Bone marrow (tissue), 2 donors: ENCODE measurements around the gene TXNL4B.

ENCODE experiments used
- DNase-seq, 2 donors: peaks; one replicate each; lab custom pipeline; 2025; lab: John Stamatoyannopoulos, UW

TXNL4B gene

GRCh38 chr16:72093448-72094265, at the start of gene TXNL4B, which contains the start of gene DHX38:
TXNL4B (minus strand) TSS chr16:72093620; CDS start chr16:72090749, 2,871 bp downstream.
DHX38 (plus strand) TSS chr16:72093847; CDS start chr16:72096158, 2,311 bp downstream.
- peak; percentile 89 to 98 for DNase-seq

DNA sequence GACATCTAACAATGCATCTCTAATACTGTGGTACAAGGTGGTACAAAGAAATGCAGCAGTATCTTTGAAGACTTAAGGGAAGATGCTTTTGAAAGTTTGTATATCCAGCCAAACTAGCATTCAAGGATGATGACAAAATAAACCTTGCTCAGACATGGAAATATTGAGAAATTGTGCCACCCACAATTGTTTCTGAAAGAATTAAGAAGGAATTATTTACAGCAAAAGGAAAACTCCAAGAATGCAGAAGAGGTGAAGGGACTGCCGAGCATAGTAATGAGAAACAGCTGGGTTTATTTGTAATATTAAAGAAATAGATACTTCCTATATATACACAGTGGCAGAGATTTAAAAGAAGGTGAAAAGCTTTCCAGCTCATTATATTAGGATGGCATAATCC, 49.1 kb upstream of the TXNL4B start:
- DNase-seq = no peak

DNA sequence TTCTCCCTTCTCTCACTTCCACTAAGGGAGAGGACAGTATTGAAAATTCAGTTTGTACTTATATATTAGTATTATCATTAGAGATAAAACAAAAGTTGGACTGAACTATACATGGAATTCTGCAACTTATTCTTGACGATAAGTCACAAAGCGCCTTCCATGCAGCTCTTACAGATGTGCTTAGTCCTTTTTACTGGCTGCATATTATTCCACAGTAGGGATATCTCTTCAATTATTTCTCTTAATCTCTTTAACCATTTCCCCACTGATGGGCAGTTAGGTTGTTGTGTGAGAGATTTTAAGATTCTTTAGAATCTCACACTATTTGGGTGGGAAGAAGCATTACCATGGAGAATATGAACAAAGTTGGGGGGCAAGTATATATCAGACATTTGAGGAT, 46.5 kb upstream of the TXNL4B start:
- no peak for DNase-seq

GRCh38 chr16:72138064-72138572, 44.7 kb upstream of the TXNL4B start:
- no peak for DNase-seq

DNA sequence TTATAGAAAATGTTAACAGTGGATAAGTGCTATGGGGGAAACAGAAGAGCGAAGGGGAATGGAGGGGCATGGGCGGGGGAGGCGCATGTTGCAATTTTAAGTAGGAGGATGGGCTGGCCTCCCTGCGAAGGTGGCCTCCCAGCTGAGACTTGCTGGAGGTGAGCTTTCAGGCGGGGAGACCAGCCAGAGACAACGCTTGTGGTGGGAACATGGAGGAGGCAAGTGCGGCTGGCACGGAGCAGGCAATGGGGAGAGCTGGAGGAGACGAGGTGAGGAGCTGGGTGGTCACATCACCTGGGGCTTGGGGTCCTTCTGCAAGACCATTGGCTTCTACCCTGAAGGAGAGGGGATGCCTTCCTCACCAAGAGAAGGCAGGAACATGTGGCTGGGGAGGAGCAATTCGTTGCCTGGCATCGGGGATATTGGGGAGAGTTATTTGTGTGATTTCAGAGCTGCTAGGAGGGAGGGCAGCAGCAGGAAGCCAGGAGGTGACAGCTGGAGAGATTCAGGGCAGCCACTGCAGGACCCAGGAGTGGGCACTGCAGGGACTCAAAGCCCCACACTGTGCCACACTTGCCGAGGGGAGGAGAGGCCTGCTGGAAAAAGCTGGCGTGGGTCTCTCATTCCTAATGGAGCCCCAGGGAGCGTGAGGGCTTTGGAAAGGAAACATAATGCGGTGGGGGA, 44.1 kb upstream of the TXNL4B start:
- no peak for DNase-seq

GRCh38 chr16:72134507-72134906, 41.1 kb upstream of the TXNL4B start:
- no peak for DNase-seq

GRCh38 chr16:72132726-72133125, 39.3 kb upstream of the TXNL4B start:
- DNase-seq = no peak

DNA sequence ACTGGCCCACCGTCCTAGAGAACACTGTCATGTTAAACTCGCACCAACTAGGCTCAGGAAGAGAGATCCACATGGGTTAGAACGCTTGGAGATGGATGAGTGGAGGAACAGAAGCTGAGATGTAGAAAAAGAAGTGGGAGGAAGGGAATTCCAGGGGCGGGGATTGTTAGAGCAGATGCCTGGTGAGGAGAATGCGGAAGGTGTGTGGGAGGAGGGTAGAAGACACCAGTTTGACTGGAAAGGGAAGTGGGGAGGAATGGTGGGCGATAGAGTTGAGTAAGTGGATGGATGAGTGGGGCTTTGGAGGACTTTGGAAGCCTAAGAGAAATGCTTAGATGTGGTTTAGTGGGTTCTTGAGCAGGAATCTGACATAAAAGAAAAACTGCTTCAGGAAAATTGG, 37.6 kb upstream of the TXNL4B start:
- DNase-seq = no peak

DNA sequence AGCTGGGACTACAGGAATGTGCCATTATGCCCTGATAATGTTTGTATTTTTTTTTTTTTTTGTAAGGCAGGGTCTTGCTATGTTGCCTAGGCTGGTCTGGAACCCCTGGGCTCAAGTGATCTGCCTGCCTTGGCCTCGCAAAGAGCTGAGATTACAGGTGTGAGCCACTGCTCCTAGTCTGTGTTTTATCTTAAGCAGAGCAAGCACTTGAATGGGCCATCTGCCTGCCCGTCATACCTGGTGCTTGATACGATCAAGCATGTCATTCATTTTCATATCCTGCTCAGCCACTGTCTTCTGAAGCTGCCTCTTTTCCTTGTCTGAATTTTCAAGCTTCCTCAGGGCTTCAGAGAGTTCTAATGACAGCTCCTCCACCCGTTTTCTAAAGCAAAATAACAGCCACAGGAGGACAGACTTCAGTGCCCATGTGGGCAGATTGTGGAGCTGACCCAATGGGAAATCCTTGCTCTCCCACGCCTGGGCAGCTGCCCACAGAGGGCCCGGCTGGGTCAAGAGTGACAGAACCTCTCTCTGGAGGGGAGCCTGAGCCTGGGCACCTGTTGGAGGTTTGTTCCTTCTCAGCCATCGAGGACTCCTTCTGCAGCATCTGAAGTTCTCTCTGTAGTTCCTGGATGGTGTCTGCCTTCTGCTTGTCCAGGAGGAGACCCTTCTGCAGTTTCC, 36.7 kb upstream of the TXNL4B start:
- no peak for DNase-seq

- no peak for DNase-seq
These were observed 35.3 kb upstream of the TXNL4B start for GRCh38 chr16:72128701-72129100.

DNA sequence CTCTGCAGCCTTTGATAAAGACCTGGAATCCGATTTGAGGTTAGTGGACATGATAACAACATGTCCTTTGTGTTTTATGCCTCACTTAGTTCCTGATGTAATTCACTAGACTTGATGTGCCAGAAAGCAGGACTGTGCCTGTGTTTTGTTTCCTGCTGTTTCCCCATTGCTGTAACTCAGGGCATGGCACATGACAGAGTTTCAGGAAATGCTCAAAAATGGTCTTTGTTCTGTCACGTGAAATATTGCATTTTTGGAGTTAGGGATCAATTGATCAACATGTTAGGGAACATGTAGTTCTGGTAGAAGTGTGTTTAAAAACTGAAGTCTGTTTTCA, 33.0 kb upstream of the TXNL4B start:
- DNase-seq = no peak

DNA sequence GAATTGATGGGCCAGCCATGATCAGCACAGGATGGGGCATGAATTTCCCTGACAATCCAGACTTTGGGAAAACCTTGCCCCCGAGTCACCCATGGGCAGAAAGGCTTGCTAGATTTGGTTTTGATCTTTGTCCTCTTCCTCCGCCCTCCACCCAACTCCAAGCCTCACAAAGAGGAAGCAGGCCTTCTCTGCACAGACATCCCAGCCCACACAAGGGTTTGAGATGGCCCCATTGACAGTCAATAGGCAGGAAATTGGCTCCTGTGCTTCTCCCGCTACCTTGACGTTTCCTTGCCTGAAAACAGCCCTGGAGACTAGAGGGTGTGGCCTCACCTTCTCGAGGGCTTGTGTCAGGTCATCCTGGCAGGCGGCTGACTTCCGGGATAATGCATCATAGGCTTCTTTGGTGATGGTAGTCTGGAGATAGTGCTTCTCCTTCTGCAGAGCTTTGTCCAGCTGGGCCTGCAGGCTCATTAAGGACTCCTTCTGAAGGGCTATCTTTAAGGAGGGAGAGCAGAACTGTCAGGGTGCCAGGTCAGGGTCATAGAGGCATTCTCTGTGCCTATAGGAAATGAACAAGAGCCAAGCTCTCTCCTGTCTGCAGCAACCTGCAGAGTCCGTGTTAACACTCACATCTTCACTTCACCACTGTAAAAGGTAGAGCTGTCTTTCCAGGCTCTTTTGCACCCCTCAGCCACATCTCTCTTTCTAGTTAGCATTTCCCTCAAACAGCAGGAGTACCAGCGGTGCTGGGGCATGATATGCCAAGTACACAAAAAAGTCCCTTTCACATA, 32.4 kb upstream of the TXNL4B start:
- no peak for DNase-seq

DNA sequence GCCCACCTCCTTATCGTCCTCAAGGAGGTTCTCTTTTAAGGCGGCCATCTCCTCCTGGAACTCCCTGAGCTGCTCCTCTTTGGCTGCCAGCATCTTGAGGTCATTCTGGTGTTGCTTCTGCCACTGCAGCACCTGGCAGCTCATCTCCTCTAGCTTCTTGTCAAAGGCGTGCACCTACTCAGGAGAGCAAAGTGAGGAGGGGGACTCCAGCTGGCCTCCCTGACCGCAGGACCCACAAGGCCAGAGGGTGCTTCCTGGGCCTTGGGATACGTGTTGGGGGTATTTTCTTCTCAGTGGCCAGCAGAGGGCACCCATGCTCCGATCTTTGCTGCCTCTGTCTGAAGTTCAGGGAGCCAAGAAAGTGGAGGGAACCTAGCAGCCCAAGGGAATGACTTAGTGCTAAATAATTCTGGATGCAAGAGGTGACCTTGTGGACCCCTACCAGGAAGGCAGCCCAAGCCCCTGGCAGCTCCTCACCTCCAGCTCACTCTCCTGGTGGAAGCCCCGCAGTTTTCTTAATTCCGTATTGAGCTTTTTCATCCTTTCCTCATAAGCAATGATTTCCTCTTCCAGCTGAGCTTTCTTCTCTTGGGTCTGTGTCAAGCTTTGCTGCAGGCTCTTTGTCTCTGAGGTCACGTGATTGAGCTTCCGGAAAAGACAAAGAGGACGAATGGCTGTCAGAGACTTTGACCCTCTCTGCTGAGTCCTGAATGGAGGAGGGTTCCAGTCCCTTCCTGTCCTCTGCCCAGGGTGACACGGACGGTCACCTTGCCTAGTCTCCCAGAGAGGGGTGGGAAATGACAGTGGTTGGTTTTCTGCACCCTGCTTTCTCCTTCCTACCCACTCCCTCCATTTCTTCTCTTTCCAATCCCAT, 31.6 kb upstream of the TXNL4B start:
- DNase-seq = peak; percentile 31 to 60

GRCh38 chr16:72124148-72124547, 30.7 kb upstream of the TXNL4B start:
- DNase-seq = no peak

GRCh38 chr16:72123426-72123825, 30.0 kb upstream of the TXNL4B start:
- DNase-seq = no peak

DNA sequence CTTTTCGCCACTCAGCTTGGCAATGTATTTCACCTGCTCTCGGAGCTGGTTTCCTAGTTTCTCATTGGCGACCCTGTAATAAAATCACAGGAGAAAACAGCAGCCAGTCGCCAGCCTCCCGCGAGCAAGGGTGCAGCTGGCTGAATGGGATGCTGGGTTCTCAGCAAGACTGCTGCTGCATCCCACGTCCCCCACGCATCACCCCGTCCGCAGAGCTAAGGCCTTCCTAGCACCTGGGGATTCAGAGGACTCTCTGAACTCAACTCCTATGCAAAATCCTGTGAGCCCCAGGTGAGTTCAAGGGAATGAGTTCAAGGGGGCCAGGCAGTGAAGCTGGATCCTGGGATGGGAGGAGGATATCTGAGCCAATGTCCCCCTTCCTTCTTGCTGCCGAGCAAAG, 29.5 kb upstream of the TXNL4B start:
- no peak for DNase-seq

- no peak for DNase-seq
These were observed 28.9 kb upstream of the TXNL4B start for GRCh38 chr16:72122308-72122707.

DNA sequence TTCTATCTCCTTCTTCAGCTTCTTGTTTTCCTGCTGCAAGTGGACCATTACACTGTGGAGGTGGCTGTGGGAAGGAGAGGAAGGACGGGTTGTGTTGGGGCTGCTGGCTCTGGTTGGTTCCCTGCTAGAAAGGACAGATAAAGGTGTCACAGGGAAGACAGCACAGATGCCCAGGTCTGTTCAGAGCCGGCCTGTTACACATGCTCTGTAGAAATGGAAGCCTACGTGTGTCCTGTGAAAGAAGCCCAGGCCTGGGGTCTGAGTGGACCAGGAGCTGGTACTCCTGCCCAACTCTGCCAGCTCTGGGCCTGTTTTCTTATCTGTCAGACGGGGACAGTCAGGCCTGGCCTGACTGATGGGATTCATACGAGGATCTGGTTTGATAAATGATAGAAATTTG, 26.6 kb upstream of the TXNL4B start:
- DNase-seq = no peak

GRCh38 chr16:72113616-72113945, 20.2 kb upstream of the TXNL4B start:
- DNase-seq = no peak

DNA sequence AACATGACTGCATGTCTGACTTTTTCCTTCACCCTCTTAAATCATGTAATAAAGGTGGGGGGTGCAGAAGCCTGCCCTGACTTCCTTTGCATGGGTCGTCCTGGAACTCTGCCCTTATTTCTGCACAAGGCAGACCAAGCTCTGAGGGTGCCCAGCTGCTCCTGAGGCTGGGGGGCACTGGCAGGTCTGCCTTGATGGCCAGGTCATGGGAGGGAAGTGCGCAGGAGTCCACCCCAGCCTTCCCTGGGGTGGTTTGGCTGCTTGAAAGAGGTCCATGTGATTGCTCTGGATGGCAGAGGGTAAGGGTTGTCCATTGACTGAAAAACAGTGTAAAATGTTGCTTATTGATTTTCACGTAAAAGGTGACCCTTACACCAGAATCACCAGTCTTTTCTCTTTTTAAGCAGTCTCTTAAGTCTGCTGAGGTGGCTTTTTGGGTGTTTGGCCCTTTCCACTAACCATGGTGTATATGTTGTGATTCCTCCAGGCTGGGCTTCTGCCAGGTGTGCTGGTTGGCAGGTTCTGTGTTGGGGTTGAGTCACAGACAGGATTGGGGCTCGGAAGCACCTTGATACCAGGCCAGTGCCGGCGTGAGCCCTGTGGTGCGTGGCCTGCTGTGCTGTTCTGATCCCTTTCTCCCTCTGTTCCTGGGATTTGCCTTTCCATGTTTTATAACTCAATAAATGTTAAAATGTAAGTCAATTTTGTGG, 19.6 kb upstream of the TXNL4B start:
- no peak for DNase-seq

DNA sequence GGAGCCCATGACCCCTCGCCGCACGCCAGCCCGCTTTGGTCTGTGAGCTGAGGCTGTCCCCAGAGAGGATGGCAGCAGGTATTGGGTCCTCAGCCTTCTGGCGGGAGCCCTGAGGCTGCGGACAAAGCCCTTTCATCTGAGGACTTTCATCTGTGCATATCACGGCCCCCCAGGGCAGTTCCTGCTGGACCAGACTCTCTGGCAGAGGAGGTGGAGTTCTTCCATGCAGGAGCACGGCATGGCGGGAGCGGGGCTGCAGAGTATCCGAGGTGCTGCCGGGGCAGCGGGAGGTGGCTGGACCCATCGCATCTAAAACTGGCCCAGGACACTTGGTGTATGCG, 19.0 kb upstream of the TXNL4B start:
- DNase-seq = no peak
